GM12864 (cell line): ENCODE measurements around the gene CDC42EP2.

Experiments
- DNase-seq: peaks from one replicate; pipeline ENCODE4 v3.0.0-alpha.2; 2011; ENCODE audit warnings: low read depth
- H3K4me3 ChIP-seq: 2 replicates; pipeline ENCODE4 v1.5.1; 2011; ENCODE audit warnings: mild to moderate bottlenecking, low read depth, low read length, control low read depth
- TF ChIP-seq, protein P1 (sequence below): IDR thresholded peaks from 2 replicates; pipeline ENCODE4 v1.5.1; 2011; ENCODE audit warnings: low read depth, mild to moderate bottlenecking, moderate library complexity, low read length, control low read depth, inconsistent platforms; ENCODE audit errors: missing control alignments

Gene CDC42EP2

DNA sequence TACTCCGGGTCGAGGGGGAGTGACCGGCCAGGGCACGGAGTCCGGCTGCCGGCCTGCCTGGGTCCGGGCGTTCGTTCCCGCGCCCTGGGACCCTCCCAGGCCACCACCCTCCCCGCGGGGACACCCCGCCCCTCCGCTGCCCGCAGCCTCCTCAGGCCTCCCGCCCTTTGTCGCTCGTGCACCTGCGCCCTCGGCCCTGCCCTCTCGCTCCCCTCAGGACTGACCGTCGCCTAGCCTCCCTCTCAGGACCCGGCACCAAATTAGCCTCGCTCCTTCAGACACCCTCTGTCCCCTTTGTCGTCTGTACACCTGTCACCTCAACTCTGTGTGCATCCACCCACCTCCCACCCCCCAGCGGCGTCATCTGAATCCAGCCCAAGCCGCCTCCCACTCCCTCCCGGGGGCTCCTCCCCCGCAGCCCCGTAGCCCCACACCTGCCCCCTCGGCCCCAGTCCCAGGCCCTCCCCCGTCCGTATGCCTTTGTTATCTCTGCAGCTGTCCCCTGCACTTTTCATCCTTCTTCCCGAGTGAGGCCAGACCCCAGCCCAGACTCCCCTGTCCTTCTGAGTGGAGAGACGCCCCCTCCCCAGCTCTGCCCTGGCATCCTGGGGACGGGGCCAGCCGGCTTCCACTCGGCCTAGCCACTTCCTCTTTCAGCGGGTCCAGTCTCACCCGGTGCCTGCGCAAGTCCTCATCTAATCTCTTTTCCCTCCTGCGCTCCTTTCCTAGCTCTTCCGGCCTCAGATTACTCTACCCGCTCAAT lies 40.5 kb downstream of the CDC42EP2 start:
- no peak for DNase-seq
- TF ChIP-seq, protein P1, sequence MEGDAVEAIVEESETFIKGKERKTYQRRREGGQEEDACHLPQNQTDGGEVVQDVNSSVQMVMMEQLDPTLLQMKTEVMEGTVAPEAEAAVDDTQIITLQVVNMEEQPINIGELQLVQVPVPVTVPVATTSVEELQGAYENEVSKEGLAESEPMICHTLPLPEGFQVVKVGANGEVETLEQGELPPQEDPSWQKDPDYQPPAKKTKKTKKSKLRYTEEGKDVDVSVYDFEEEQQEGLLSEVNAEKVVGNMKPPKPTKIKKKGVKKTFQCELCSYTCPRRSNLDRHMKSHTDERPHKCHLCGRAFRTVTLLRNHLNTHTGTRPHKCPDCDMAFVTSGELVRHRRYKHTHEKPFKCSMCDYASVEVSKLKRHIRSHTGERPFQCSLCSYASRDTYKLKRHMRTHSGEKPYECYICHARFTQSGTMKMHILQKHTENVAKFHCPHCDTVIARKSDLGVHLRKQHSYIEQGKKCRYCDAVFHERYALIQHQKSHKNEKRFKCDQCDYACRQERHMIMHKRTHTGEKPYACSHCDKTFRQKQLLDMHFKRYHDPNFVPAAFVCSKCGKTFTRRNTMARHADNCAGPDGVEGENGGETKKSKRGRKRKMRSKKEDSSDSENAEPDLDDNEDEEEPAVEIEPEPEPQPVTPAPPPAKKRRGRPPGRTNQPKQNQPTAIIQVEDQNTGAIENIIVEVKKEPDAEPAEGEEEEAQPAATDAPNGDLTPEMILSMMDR = no peak
- peak overlapping the region; percentile 74 for H3K4me3 ChIP-seq

DNA sequence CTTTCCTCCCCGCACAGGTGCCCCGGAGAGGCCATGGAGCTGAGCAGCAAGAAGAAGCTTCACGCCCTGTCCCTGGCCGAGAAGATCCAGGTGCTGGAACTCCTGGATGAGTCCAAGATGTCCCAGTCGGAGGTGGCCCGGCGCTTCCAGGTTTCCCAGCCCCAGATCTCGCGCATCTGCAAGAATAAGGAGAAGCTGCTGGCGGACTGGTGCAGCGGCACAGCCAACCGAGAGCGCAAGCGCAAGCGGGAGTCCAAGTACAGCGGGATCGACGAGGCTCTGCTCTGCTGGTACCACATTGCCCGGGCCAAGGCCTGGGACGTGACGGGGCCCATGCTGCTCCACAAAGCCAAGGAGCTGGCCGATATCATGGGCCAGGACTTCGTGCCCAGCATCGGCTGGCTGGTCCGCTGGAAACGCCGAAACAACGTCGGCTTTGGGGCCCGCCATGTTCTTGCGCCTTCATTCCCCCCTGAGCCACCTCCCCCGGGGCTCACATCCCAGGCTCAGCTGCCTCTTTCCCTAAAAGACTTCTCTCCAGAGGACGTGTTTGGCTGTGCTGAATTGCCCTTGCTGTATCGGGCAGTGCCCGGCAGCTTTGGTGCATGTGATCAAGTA lies 41.2 kb downstream of the CDC42EP2 start:
- TF ChIP-seq, protein P1 = no peak
- H3K4me3 ChIP-seq = no peak overlapping the region
- no peak for DNase-seq

DNA sequence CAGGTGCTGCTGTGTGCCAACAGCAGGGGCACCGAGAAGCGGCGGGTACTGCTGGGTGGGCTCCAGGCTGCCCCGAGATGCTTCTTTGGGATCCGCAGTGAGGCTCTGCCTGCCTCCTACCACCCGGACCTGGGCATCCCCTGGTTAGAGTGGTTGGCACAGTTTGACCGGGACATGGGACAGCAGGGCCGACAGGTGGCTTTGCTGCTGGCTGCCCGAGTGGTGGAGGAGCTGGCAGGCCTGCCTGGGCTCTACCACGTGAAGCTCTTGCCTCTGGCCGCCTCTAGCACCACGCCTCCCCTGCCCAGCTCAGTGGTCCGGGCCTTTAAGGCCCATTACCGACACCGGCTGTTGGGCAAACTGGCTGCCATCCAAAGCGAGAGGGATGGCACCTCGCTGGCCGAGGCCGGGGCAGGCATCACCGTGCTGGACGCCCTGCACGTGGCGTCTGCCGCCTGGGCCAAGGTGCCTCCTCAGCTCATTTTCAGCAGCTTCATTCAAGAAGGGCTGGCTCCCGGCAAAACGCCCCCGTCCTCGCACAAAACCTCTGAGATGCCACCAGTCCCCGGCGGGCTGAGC lies 41.8 kb downstream of the CDC42EP2 start:
- H3K4me3 ChIP-seq = no peak overlapping the region
- no peak for DNase-seq
- TF ChIP-seq, protein P1 = no peak

DNA sequence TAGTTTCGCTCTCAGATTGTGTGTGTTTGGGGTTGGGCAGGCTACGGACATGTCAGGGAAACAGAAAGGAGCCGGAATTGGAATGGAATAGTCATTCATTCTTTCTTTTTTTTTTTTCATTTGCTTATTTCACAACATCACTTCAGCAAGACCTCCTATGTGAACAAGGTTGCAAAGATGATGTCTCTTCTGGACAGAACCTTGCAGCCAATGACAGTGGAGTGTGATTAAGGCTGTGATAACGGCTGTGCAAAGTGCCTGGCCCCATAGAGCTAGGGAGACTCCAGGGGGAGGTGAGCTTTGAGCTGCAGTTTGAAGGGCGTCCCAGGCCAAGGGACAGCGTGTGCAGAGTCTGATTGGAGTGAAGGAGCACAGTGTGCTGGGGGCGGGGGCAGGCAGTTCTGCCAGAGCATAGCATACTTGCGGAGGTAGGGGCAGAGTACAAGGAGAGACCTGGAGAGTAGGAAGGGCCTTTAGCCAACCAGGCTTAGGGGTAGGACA lies 43.2 kb downstream of the CDC42EP2 start:
- no peak overlapping the region for H3K4me3 ChIP-seq
- TF ChIP-seq, protein P1 = no peak
- no peak for DNase-seq

DNA sequence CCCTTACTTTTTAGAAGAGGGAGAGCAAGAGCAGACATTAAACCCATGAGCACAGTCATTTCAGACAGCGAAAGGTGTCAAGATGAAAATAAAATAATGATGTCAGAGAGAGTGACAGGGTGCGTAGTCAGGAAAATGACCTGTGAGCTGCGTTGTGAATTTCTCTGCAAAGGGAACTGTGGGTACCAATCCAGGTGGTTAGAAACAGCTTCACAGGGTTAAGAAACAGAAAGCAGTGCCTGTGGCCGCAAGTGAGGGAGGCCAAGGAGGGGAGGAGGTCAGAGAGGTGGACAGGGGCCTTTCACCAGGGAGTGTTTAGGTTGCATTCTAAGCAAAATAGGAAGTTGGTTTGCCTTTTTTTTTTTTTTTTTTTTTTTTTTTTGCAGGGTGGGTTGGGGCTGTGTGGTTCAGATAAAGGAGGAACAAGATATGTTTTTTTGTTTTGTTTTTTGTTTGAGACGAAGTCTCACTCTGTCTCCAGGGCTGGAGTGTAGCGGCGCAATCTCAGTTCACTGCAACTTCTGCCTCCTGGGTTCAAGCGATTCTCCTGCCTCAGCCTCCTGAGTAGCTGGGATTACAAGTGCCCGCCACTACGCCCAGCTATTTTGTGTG lies 47.8 kb downstream of the CDC42EP2 start:
- H3K4me3 ChIP-seq = no peak overlapping the region
- no peak for DNase-seq

DNA sequence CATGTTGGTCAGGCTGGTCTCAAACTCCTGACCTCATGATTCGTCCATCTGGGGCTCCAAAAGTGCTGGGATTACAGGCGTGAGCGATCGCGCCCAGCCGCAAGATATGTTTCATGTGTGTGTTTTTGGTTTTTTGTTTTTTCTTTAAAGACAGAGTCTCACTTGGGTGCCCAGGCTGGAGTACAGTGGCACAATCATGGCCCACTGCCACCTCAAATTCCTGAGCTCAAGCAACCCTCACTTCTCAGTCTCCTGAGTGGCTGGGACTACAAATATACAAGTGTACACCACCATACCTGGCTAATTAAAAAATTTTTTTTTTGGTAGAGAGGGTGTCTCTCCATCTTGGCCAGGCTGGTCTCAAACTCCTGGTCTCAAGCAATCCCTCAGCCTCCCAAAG lies 48.3 kb downstream of the CDC42EP2 start:
- TF ChIP-seq, protein P1 = no peak
- H3K4me3 ChIP-seq = no peak overlapping the region
- no peak for DNase-seq

More for the DNA sequence above, 47.8 kb downstream of the CDC42EP2 start:
- TF ChIP-seq, protein P1 = no peak
